Measurements from ENCODE around the gene ALDH7A1.
"Not testable (repeated sequence)": the region's sequence is repeated elsewhere in the genome, so short reads cannot be mapped to it uniquely, and the experiment has no call there.

Gene ALDH7A1

DNA sequence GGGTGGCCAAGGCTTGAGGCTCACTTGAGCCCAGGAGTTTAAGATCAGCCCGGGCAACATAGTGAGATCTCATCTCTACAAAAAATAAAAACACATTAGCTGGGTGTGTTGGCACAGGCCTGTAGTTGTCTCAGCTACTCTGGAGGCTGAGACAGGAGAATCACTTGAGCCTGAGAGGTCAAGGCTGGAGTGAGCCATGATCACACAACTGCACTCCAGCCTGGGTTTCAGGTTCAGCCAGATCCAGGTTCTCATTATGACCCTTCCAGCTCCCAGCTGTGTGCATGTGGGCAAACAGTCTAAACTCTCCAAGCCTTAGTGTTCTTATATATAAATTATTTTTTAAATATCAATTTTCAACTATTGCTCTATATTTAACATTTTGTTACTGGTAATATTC is 67.9 kb downstream of the ALDH7A1 start:
- H3K27me3 ChIP-seq (ENCODE audit: control insufficient read depth, insufficient read depth, low read length), result no peaks in the 10 kb centered on the region
- H3K36me3 ChIP-seq (ENCODE audit: control insufficient read depth, low read depth, low read length), result no peaks in the 10 kb centered on the region
- no peak overlapping the region for H3K4me3 ChIP-seq (ENCODE audit: low read length)

DNA sequence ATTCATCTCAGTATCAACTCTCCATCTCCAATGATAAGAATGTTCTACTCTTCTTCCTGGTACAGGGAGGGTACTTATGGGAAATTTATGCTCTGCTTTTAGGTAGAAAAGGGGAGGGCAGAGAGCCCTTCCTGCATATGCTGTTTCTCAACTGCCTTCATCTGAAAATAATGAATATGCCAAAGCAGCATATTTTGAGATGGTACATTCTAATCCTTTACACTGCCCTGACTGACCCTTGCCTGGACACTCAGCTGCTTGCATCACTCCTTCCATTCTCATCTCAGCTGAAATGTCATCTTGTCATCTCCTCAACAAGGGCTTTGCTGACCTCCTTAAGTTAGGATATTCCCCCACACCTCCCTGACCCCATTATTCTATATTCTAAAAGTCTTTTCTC is 68.5 kb downstream of the ALDH7A1 start:
- Histone ChIP-seq H3K27ac (ENCODE audit: low read length) (no peak overlapping the region), H3K9ac (ENCODE audit: low read length) (no peak overlapping the region), H3K36me3 (ENCODE audit: control insufficient read depth, low read depth, low read length) (no peaks in the 10 kb centered on the region), H3K4me1 (ENCODE audit: control insufficient read depth, low read depth, low read length) (no peaks in the 10 kb centered on the region), H3K27me3 (ENCODE audit: control insufficient read depth, insufficient read depth, low read length) (no peaks in the 10 kb centered on the region), H3K4me3 (ENCODE audit: low read length) (no peak overlapping the region), H3K9me3 (ENCODE audit: control insufficient read depth, low read depth, low read length) (no peaks in the 10 kb centered on the region)

More for the DNA sequence above, 67.9 kb downstream of the ALDH7A1 start:
- Histone ChIP-seq H3K9ac (ENCODE audit: low read length) (no peak overlapping the region), H3K9me3 (ENCODE audit: control insufficient read depth, low read depth, low read length) (no peaks in the 10 kb centered on the region), H3K4me1 (ENCODE audit: control insufficient read depth, low read depth, low read length) (no peaks in the 10 kb centered on the region), H3K27ac (ENCODE audit: low read length) (no peak overlapping the region)

DNA sequence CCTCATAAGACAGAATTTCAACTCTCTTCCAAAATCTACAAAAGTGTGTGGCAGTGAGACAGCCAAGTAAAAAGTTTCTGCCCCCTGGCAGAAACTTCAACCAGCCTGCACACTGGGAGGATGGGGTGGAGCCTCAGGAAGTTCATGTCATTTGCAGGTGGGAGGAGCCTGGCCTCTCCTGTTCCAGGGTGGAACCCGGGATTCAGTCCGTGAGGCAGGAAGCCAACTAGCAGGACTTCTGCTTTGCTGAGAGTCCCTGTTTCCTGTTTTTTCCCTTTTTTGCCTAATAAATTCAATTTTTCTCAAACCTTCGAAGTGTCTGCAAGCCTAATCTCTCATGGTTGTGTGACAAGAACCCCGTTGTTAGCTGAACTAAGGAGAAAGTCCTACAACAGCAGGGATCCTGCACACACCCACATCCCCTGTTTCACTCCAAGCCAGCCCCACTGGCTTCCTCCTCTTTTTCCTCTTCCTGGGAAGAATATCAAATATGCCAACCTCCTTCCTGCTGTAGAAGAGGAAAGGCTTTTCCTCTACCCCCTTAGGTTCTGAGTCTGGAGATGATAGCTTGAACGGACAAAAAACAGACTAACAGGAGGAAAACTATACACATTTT is 69.3 kb downstream of the ALDH7A1 start:
- Histone ChIP-seq H3K4me1 (ENCODE audit: control insufficient read depth, low read depth, low read length) (no peaks in the 10 kb centered on the region), H3K36me3 (ENCODE audit: control insufficient read depth, low read depth, low read length) (no peaks in the 10 kb centered on the region), H3K27me3 (ENCODE audit: control insufficient read depth, insufficient read depth, low read length) (no peaks in the 10 kb centered on the region), H3K9ac (ENCODE audit: low read length) (no peak overlapping the region), H3K27ac (ENCODE audit: low read length) (no peak overlapping the region), H3K4me3 (ENCODE audit: low read length) (no peak overlapping the region), H3K9me3 (ENCODE audit: control insufficient read depth, low read depth, low read length) (no peaks in the 10 kb centered on the region)

DNA sequence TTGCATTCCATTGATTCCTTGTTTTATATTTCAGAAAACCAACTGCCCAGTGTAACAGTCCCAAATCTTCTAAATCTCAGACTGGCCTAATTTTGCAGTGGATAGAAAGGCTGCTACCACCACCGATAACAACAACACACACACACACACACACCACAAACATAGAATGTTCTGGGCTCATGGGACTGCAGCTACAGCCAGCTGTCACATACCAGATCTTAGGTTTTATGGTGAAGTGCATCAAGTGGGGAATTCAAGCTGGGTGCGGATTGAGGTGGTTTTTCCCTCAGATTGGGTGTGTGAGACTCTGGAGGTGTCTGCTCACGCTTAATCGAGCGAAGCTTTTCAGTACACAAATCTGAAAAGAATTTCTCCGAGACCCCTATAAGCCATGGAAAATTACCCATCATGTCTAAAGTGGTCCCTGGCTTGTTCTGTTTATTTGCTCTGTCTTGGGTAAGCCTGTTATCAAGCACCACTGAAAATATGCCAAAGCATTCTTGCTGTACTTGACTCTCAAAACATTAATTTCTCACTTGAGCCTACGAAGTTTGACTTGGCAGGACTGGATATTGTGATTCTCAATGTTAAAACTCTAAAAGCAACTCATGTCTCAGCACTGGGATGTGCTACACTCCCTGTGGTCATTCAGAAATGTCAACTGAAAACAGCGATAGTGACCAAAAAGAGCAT is 71.1 kb downstream of the ALDH7A1 start:
- H3K36me3 ChIP-seq (ENCODE audit: control insufficient read depth, low read depth, low read length), result no peaks in the 10 kb centered on the region
- H3K27ac ChIP-seq (ENCODE audit: low read length), result no peak overlapping the region
- no peak overlapping the region for H3K4me3 ChIP-seq (ENCODE audit: low read length)

DNA sequence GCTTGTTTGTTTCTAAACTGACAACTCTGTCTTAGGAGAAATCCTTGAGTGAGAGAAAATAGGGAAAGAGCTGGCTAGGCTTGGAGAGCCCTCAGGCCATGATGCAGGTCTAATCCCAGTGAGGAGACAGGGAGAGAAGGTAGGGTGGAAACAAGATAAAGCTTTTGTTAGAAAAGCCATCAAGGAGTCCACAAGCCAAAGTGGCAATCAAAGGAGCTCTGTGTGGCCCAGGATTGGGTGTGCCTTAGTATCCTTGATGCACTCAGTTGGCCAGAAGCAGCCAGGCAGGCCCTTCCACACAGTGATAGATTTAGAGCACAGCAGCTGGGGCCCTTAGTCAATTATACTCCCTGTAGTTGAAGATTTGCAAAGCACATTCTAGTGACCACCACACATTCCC is 73.9 kb downstream of the ALDH7A1 start:
- no peak overlapping the region for H3K27ac ChIP-seq (ENCODE audit: low read length)
- no peaks in the 10 kb centered on the region for H3K36me3 ChIP-seq (ENCODE audit: control insufficient read depth, low read depth, low read length)
- no peak overlapping the region for H3K9ac ChIP-seq (ENCODE audit: low read length)
- H3K4me1 ChIP-seq (ENCODE audit: control insufficient read depth, low read depth, low read length), result no peaks in the 10 kb centered on the region
- no peaks in the 10 kb centered on the region for H3K27me3 ChIP-seq (ENCODE audit: control insufficient read depth, insufficient read depth, low read length)
- H3K9me3 ChIP-seq (ENCODE audit: control insufficient read depth, low read depth, low read length), result no peaks in the 10 kb centered on the region
- no peak overlapping the region for H3K4me3 ChIP-seq (ENCODE audit: low read length)

More for the DNA sequence above, 71.1 kb downstream of the ALDH7A1 start:
- H3K9ac ChIP-seq (ENCODE audit: low read length), result no peak overlapping the region
- no peaks in the 10 kb centered on the region for H3K9me3 ChIP-seq (ENCODE audit: control insufficient read depth, low read depth, low read length)
- no peaks in the 10 kb centered on the region for H3K27me3 ChIP-seq (ENCODE audit: control insufficient read depth, insufficient read depth, low read length)
- no peaks in the 10 kb centered on the region for H3K4me1 ChIP-seq (ENCODE audit: control insufficient read depth, low read depth, low read length)

DNA sequence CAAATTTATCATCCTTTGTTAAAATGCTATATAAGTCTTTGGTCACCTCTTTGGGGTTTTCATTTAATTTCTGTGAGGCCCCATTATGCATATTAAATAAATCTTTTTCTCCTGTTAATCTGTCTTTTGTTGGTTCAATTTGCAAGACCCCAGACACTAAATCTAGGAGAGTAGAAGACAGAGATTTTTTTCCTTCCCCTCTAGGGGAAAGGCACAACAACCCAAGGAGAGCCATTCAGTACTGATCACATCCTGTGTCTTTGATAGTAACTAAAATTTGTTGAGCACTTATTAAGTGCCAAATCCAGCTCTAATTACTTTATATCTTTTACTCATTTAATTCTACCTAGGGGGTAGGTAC is 74.4 kb downstream of the ALDH7A1 start:
- Histone ChIP-seq H3K27ac (ENCODE audit: low read length) (no peak overlapping the region), H3K9ac (ENCODE audit: low read length) (no peak overlapping the region), H3K9me3 (ENCODE audit: control insufficient read depth, low read depth, low read length) (no peaks in the 10 kb centered on the region), H3K27me3 (ENCODE audit: control insufficient read depth, insufficient read depth, low read length) (no peaks in the 10 kb centered on the region), H3K4me1 (ENCODE audit: control insufficient read depth, low read depth, low read length) (no peaks in the 10 kb centered on the region), H3K4me3 (ENCODE audit: low read length) (no peak overlapping the region), H3K36me3 (ENCODE audit: control insufficient read depth, low read depth, low read length) (no peaks in the 10 kb centered on the region)

DNA sequence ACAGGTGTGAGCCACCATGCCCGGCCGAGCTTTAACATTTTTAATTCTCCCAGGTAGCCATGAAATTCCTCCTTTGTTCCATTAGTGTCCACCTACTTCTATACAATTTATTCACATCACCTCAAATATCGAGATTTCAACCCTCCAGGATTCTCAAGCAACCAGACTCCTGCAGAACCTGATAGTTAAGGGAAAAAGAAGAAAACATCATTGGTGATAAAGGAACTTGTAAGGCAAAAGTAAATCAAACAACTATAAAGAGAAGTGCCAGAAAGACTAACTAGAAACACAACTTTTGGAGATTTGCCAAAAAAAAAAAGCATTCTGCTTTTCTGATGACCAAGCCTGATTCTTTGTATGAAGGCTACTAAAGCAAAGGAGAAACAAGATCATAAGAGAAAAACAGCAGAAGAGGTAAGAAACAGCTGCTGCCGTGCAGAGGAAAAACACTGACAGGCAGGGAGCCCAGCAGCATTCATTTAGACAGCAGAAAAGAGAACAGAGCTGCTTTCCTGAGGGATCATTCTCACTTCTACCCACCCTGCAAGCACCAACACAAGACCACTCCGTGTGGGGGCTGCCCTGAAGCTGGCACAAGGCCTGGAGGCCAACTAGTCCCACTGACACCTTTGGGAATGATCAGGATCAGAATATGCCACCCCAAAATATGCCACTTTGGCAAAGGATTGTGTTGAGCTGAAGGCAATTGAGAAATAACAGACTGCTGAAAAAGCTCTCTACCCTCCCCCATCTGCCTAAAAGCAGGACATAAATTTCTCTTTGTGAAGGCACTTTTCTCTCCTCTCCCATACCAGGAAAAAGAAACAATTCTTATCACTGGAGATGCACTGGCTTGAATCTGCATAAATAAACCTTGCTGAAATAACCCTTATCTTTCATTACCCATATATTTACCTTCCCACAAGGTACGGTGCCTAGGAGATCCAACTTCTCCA is 75.1 kb downstream of the ALDH7A1 start:
- Histone ChIP-seq H3K9ac (ENCODE audit: low read length) (no peak overlapping the region), H3K27me3 (ENCODE audit: control insufficient read depth, insufficient read depth, low read length) (no peaks in the 10 kb centered on the region), H3K4me3 (ENCODE audit: low read length) (no peak overlapping the region), H3K27ac (ENCODE audit: low read length) (no peak overlapping the region), H3K36me3 (ENCODE audit: control insufficient read depth, low read depth, low read length) (no peaks in the 10 kb centered on the region), H3K9me3 (ENCODE audit: control insufficient read depth, low read depth, low read length) (no peaks in the 10 kb centered on the region), H3K4me1 (ENCODE audit: control insufficient read depth, low read depth, low read length) (no peaks in the 10 kb centered on the region)

DNA sequence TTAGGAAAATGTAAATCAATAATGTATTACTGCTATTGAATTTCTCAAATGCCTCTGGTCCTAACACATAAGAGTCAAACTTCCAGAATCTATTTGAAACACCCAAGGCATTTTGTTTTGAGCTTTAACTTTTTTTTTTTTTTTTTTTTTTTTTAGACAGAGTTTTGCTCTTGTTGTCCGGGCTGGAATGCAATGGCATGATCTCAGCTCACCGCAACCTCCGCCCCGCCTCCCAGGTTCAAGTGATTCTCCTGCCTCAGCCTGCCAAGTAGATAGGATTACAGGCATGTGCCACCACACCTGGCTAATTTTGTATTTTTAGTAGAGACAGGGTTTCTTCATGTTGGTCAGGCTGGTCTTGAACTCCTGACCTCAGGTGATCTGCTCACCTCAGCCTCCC is 75.8 kb downstream of the ALDH7A1 start:
- not testable (repeated sequence) for H3K27ac ChIP-seq (ENCODE audit: low read length); H3K27me3 ChIP-seq (ENCODE audit: control insufficient read depth, insufficient read depth, low read length); H3K4me3 ChIP-seq (ENCODE audit: low read length); H3K36me3 ChIP-seq (ENCODE audit: control insufficient read depth, low read depth, low read length); H3K9ac ChIP-seq (ENCODE audit: low read length); H3K9me3 ChIP-seq (ENCODE audit: control insufficient read depth, low read depth, low read length); H3K4me1 ChIP-seq (ENCODE audit: control insufficient read depth, low read depth, low read length)

DNA sequence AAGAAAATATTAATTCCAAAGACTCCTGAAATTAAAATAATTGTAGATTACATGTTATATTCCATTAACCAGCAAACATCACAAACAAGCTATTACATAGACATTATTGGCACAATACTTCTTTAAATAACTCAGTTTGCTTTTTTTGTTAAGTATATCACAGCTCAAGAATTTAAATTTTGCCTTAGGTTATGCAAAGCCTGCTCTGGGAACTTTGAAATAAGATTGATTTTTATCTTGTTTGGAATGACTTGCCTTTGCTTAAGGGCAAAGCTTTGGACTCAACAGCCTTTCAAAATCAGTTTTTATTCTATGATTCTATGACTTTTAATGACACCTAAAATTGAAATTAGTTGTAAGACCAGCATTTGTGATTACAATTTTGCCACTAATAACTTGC is 78.2 kb downstream of the ALDH7A1 start:
- H3K9ac ChIP-seq (ENCODE audit: low read length), result no peak overlapping the region
- H3K36me3 ChIP-seq (ENCODE audit: control insufficient read depth, low read depth, low read length), result no peaks in the 10 kb centered on the region
- H3K4me3 ChIP-seq (ENCODE audit: low read length), result no peak overlapping the region
- H3K27me3 ChIP-seq (ENCODE audit: control insufficient read depth, insufficient read depth, low read length), result no peaks in the 10 kb centered on the region
- no peak overlapping the region for H3K27ac ChIP-seq (ENCODE audit: low read length)
- no peaks in the 10 kb centered on the region for H3K9me3 ChIP-seq (ENCODE audit: control insufficient read depth, low read depth, low read length)
- H3K4me1 ChIP-seq (ENCODE audit: control insufficient read depth, low read depth, low read length), result no peaks in the 10 kb centered on the region

DNA sequence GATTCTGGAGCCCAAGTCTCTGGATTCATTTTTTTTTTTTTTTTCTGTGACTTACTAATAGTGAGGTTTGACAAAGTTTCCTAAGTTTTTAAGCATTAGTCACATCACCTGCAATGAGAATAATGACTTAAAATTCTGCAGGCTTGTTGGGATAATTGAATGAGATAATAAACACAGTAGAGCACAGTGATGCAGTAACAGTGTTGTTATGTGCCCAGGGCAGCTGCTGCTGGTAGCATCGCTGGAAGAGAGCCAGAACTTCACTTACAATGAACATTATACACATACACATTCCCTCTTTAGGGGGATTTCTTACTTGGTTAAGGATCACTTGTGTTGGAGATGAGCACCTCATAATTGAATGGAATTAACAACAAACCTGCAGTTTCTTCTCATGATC is 78.9 kb downstream of the ALDH7A1 start:
- Histone ChIP-seq H3K27ac (ENCODE audit: low read length) (no peak overlapping the region), H3K4me3 (ENCODE audit: low read length) (no peak overlapping the region)

DNA sequence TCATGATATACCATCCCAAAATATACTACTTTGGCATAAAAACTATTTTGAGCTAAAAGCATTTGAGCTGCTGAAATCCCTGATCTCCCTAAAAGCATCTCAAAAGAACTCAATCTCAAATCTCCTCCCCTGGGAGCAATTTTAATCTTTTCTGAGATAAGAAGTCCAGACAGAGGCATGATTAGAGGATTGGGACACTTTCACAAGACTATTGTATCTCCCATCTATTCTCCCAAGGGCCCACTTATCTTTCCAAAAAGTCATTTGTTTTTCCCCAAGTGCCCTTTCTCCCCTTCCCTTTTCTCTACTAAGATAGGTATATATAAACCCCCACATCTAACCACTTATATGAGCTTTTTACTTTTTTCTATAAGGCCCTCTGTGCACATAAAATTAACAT is 79.7 kb downstream of the ALDH7A1 start:
- Histone ChIP-seq H3K36me3 (ENCODE audit: control insufficient read depth, low read depth, low read length) (no peaks in the 10 kb centered on the region), H3K27me3 (ENCODE audit: control insufficient read depth, insufficient read depth, low read length) (no peaks in the 10 kb centered on the region), H3K9ac (ENCODE audit: low read length) (no peak overlapping the region), H3K4me1 (ENCODE audit: control insufficient read depth, low read depth, low read length) (no peaks in the 10 kb centered on the region), H3K9me3 (ENCODE audit: control insufficient read depth, low read depth, low read length) (no peaks in the 10 kb centered on the region), H3K27ac (ENCODE audit: low read length) (no peak overlapping the region), H3K4me3 (ENCODE audit: low read length) (no peak overlapping the region)

More for the DNA sequence above, 78.9 kb downstream of the ALDH7A1 start:
- no peak overlapping the region for H3K9ac ChIP-seq (ENCODE audit: low read length)
- no peaks in the 10 kb centered on the region for H3K4me1 ChIP-seq (ENCODE audit: control insufficient read depth, low read depth, low read length)
- H3K9me3 ChIP-seq (ENCODE audit: control insufficient read depth, low read depth, low read length), result no peaks in the 10 kb centered on the region
- no peaks in the 10 kb centered on the region for H3K36me3 ChIP-seq (ENCODE audit: control insufficient read depth, low read depth, low read length)
- H3K27me3 ChIP-seq (ENCODE audit: control insufficient read depth, insufficient read depth, low read length), result no peaks in the 10 kb centered on the region
